Central memory CD4-positive, alpha-beta T cell (primary cell): ENCODE results near the gene WNT6.

ENCODE experiments used
- DNase-seq: peaks from one replicate; pipeline ENCODE4 v3.0.0; 2022

WNT6 gene

DNA sequence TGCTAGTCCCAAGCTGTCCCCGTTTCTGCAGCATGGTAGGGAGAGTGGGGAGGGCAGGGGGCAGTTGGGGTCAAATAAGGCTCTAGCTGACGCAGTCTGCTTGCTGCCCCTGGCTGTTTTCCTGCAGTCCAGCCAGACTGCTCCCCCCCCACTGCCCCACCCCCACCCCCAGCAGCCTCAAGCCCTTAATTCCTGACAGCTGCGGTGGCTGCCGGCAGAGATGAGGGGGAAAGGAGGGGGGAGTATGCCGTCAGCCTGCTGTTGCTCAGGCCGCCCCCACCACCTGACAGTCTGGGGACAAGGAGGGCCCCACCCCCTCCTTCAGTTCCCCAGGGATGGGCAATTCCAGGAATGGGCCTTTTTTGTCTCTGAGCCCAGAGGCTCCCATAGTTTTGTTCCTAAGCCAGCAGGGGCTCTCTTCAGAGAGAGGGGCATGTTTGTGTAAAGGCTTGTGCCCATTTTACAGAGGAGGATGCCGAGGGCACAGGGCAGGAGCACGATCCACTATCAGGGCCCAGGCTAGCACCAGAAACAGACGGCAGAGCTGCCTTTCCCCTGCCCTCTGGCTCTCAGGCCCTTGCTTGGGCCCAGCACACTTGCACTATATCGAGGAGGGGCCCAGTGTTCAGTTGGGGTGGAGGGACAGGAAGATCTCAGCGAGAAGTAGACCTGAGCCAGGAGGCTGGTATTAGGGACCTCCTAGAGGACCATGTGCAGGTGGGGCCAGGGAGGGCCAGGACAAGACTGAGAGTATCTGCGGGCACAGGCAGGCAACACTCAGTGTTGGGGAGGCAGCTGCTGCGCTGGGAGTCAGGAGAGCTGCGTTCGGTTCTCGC, 19.5 kb downstream of the WNT6 start:
- no peak for DNase-seq

GRCh38 chr2:218879776-218880101, 20.1 kb downstream of the WNT6 start:
- no peak for DNase-seq

DNA sequence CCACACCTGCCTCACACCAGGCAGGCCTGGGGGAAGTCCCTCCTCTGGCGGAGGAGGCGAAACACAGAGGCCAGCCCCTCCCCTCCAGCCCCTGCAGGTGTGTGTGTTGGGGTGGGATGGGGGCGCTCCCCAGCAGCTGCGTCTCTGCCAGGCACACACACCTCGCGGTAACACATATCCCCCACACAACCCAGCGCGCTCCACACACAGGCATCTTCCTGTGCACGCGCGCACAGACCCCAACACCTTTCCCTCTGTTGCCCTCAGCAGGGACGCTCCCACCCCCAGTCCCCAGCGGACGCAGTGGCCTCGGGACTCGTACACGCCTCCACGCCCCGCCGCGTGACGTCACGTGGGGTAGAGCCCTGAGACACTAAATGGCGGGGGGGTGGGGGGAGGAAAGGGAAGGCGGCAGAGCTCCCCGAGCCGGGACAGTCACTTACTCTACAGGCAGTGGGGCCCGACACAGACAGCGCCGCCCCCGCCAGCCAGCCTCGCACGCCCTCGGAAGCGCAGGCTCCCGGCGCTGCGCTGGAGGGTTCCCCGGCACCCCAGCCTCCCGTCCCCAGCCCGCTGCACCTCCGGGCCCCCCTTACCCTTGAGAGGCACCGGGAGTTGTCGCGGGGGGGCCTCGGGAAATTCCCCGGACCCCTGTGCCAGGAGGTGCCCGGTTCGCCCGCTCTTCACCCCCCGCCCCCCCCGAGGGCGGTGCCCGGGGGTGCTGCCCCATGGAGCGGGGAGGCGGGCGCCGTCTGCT, 20.7 kb downstream of the WNT6 start, which contains the start of gene WNT10A:
TSS of gene WNT10A (plus strand) at position 751 of the 757 bp plus-strand sequence. CDS start 144 bp downstream, outside the sequence.
- DNase-seq, result peak; percentile 87

GRCh38 chr2:218880859-218881594, 21.4 kb downstream of the WNT6 start:
- DNase-seq, result no peak

DNA sequence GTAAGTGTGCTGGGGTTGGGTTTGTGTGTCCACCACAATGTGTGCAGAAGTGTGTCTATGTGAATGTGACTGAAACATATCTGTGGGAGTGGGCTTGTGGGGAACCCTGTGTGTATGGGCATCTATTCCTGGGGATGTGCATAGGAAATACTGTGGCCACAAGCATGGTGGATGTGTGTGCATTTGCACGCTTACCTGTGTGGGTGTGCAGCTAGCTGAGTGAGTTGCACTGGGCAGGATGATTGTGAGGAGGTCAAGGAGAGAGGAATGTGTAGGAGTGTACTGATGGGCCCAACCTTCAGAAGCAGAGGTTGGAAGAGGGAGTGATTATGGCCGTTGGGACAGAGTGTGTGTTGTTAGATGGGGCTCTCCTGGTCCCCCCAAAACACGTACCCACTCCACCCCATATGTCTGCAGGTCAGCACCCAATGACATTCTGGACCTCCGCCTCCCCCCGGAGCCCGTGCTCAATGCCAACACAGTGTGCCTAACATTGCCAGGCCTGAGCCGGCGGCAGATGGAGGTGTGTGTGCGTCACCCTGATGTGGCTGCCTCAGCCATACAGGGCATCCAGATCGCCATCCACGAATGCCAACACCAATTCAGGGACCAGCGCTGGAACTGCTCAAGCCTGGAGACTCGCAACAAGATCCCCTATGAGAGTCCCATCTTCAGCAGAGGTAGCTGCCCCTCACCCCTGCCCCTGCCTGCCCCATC, 22.3 kb downstream of the WNT6 start:
- DNase-seq, result no peak

DNA sequence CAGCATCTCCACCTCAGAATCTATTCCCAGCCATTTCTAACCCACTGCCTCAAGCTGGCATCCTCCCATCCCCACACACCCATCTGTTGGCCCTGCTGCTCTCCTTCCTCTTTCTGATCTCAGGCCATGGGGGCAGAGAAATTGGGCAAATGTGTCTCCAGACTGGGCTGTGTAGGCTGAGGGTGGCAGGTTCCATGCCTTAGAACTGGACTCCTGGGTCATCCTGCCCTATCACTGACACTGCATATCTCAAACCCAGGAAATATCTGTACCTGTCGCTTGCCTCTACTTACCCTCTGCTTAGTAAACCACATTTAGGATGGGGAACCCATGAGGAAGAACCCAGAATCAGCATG, 22.8 kb downstream of the WNT6 start:
- no peak for DNase-seq

- no peak for DNase-seq
Observed at GRCh38 chr2:218882866-218883366, 23.3 kb downstream of the WNT6 start.

- peak; percentile 40 for DNase-seq
Observed at GRCh38 chr2:218883491-218884490, 24.2 kb downstream of the WNT6 start.

DNA sequence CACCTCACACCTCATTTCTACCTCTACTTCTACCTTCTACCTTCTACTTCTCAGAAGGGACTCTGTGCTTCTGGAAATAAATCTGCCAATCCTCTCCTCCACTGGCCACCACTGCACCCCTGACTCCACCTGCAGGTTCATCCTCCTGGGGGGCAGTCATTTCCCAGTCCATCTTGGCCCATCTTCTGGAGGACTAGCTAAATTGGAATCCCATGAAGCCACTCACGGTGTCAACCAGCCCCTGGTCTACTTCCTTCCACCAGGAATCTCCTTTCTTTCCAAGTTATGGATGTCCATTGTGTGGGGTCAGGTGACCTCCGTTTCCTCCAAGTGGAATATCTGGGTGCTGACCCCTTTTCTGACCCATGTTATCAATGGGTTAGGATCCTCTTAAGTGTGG, 24.9 kb downstream of the WNT6 start:
- DNase-seq, result no peak

DNA sequence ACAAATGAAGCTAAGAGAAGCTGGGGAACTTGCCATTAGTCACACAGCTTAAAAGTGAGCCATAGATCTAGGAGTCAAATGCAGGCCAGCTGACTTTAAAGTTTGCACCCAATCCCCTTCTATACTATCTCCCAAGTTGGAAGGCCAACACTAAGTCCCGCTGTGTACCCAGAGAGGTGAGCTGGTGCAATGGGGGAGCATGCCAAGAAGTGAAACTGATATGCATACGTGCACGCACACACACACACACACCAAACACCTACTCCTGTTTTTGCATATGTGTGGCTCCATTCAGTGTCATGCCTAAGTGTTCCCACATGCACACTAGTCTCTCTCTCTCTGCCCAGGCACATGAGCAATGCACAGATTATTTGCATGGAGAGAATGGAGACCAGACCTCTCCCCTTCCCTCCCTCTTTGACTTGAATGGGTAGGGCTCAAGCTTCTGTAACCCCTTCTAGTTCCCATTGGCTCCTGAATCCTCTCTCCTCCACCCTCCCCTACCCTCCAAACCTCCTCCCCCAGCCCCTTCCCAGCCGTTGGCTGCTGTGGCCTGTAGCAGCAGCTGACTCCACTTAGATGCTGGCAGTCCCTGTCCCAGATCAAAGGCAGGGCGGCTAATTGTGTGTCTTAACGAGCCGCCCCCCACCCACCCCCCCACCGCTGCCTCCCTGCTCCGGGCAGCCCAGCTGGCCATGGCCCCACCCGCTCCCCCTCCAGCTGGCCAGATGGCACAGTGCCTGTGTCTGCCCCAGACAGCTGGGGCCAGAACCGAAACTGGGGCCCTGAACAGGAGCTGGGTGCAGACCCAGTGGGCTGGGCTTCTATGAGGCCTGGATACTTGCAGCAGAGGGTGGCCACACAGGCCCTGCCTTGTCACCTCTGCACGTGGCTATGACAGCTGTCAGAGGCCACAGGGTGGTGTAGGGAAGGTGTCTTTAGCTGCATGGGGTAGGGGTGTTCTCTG, 26.7 kb downstream of the WNT6 start:
- DNase-seq, result no peak

GRCh38 chr2:218887079-218887478, 27.5 kb downstream of the WNT6 start:
- DNase-seq, result no peak

DNA sequence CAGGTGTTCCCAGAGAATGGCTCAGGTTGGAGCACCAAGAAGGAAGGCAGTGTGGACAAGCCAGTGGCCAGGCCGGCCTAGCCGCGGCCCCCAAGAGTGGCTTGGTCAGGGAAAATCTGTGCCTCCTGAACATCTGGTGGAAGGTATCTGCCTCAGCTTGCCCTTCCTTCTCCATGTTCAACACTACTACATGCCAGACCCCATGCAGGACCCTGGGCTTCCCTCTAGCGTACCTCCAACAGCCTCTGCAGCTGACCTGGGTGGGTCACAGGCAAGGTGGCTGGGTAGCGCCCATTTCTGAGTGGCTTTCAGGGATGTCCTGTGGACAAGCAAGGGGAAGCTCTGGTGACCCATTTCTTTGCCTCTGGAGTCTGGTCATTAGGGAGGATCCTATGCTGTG, 28.7 kb downstream of the WNT6 start:
- no peak for DNase-seq

GRCh38 chr2:218889937-218890336, 30.3 kb downstream of the WNT6 start:
- DNase-seq, result no peak

DNA sequence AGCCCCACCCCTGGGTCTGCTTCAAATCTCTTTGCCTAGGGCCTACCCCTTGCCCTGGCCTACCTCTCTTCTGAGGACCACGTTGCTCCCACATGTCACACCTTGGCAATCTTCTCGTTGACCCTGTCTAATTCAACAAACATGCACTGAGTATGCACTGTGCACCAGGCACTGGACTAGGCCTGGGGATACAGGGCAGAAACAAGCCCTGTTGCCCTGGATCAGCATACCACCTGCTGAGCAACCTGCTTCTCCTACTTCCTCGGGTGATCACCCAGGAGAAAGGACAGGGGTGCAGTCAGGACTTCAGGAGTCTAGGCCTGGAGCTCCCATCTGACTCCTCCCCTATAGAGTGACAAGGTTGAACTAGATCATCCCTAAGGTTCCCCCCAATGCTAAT, 30.8 kb downstream of the WNT6 start:
- no peak for DNase-seq

DNA sequence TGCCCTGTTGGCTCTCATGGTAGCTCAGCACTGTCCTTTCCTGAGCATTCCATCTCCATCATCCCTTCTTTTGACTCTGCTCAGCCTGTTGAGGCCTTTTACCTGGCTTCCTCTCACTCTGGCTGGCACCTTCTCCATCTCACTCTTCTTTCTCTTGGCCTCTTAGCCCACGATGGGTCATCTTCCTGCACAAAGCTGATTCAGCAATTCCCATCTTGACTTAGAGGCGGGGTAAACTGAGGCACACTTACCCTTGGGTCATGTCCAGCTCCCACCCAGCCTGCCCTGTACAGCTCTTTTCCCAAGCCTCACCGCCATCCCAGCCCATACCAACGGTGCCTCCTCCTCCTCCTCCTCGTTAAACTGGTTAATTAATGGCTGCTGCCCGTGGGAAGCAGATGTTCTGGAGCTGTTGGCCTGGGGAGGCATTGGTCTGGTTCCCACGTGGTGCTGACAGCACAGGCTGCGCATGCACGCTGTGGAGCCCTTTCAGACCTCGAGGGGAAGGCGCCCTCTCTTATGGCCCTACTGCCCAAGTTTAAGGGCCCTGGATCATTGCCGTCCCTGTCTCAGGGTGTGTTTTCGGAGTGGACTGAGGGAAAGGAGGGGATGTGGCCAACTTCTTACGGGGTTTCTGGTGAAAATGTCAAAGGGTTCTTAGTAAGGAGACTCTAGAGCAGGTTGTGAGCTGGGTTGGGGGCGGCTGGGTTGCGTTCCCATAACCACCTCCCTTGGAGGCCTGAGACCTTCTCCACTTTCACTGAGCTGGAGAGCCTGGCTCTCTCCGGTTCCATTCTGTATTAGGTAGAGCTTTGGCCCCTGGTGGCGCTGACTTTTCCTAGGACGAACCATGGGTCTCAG, 31.9 kb downstream of the WNT6 start:
- DNase-seq, result no peak

GRCh38 chr2:218892693-218893348, 33.2 kb downstream of the WNT6 start:
- peak; percentile 93 for DNase-seq

GRCh38 chr2:218893349-218894150, 33.9 kb downstream of the WNT6 start:
- DNase-seq, result no peak
